Ammon's horn (tissue), 1 donor: ENCODE measurements around the gene IL32.
"Not testable (repeated sequence)": the region's sequence is repeated elsewhere in the genome, so short reads cannot be mapped to it uniquely, and the experiment has no call there.

Source experiments
- DNase-seq: peaks from one replicate; pipeline ENCODE4 v3.0.0-alpha.2; 2016; ENCODE audit warnings: low spot score

IL32 gene

DNA sequence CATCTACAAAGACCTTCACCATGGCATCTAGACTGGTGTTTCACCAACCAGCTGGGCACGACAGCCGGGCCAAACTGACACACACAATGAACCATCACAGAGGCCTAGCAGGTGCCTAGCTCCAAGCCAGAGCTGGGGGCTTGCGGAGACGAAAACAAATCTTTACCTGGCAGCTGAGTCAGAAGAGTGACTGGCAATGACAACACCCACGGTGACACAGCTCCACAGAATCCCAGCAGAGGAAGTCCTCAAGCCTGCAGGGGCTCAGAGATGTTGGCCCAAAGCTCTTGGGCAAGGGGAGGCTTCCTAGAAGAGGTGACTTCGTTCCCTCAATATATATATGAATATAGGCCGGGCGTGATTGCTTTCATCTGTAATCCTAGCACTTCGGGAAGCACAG lies 13.9 kb upstream of the IL32 start:
- no peak for DNase-seq

GRCh38 chr16:3052571-3053329 lies 12.7 kb upstream of the IL32 start:
- not testable (repeated sequence) for DNase-seq

GRCh38 chr16:3053330-3053710 lies 12.1 kb upstream of the IL32 start:
- DNase-seq: not testable (repeated sequence)

GRCh38 chr16:3054965-3055733 lies 10.3 kb upstream of the IL32 start:
- no peak for DNase-seq

GRCh38 chr16:3055734-3056115 lies 9.7 kb upstream of the IL32 start:
- not testable (repeated sequence) for DNase-seq

DNA sequence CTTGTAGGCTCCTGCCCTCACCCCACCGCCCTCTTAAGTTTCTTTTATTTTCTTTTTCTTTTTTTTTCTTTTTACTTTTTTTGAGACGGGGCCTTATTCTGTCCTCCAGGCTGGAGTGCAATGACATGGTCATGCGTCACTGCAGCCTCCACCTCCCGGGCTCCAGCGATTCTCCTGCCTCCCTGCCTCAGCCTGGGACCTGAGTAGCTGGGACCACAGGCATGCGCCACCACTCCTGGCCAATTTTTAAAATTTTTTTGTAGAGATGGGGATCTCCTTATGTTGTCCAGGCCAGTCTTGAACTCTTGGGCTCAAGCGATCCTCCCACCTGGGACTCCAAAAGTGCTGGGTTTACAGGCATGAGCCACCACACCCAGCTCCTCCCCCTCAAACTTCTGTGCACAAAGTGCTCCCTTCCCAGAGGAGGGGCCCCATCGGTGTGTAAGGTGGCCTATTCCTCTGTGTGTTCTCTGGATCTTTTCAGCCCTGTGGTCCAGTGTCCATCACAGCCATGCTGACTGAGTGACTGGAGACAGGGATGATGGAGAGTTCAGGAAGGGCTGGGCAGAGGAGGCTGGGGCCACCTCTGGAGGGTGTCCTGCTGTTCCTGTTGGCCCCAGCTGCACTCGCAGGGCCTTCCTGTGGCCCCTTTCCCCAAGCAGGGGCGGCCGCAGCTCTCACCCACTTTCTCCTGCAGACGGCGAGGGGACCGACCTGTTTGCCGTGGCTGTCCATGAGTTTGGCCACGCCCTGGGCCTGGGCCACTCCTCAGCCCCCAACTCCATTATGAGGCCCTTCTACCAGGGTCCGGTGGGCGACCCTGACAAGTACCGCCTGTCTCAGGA lies 8.9 kb upstream of the IL32 start:
- DNase-seq: no peak

GRCh38 chr16:3057181-3058138 lies 8.0 kb upstream of the IL32 start:
- no peak for DNase-seq

DNA sequence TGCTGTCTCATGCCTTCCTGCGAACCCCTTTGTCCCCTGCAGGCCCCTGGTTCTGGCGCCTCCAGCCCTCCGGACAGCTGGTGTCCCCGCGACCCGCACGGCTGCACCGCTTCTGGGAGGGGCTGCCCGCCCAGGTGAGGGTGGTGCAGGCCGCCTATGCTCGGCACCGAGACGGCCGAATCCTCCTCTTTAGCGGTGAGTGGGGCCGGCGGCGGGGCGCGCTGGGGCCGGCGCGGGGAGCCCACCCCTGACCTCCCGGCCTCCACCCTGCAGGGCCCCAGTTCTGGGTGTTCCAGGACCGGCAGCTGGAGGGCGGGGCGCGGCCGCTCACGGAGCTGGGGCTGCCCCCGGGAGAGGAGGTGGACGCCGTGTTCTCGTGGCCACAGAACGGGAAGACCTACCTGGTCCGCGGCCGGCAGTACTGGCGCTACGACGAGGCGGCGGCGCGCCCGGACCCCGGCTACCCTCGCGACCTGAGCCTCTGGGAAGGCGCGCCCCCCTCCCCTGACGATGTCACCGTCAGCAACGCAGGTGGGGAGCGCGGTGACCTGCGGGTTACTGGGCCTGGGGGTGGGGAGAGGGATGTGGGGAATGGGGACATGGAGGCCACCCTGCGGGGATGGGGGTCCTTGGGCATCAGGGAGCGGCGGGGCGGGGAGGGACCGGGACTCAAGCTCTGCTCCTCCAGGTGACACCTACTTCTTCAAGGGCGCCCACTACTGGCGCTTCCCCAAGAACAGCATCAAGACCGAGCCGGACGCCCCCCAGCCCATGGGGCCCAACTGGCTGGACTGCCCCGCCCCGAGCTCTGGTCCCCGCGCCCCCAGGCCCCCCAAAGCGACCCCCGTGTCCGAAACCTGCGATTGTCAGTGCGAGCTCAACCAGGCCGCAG lies 7.1 kb upstream of the IL32 start:
- DNase-seq: peak; percentile 36

GRCh38 chr16:3059041-3059722 lies 6.3 kb upstream of the IL32 start:
- DNase-seq: peak; percentile 84

GRCh38 chr16:3059723-3060242 lies 5.7 kb upstream of the IL32 start:
- no peak for DNase-seq

DNA sequence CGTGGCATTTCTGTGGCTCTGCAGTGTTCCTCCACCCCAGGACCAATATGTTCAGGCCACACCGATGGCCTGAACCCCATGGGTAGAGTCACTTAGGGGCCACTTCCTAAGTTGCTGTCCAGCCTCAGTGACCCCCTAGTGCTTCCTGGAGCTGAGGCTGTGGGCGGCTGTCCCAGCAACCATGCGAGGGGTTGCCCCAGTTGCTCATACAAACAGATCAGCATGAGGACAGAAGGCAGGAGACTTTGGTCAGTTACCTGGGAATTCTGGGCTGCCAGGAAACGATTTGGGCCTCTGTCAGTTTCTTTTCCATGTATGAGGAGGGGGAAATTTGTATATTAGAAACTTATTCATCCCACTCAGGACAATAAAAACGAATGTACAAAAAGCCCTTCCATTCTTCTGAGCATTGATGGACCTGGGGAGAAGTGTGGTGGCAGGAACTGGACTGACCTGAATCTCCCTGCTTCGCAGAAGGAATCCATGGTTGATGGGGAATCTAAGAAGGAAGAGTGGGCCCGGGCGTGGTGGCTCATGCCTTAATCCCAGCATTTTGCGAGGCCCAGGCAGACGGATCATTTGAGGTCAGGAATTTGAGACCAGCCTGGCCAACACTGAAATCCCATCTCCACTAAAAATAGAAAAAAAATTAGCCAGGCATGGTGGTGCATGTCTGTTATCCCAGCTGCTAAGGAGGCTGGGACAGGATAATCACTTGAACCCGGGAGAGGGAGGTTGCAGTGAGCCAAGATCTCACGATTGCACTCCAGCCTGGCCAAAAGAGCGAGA lies 4.9 kb upstream of the IL32 start:
- DNase-seq: no peak

DNA sequence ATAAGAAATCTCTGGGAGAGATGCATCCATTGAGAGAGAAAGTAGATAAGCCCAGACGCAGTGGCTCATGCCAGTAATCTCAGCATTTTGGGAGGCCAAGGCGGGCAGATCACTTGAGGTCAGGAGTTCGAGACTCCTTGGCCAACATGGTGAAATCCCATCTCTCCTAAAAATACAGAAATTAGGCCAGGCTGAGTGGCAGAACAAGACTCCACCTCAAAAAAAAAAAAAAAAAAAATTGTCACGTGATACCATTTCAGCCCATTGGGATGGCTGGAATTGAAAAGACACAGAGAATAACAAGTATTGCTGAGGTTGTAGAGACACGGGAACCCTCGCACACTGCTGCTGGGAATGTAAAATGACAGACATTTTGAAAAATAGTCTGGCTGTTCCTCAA lies 2.9 kb upstream of the IL32 start:
- no peak for DNase-seq

DNA sequence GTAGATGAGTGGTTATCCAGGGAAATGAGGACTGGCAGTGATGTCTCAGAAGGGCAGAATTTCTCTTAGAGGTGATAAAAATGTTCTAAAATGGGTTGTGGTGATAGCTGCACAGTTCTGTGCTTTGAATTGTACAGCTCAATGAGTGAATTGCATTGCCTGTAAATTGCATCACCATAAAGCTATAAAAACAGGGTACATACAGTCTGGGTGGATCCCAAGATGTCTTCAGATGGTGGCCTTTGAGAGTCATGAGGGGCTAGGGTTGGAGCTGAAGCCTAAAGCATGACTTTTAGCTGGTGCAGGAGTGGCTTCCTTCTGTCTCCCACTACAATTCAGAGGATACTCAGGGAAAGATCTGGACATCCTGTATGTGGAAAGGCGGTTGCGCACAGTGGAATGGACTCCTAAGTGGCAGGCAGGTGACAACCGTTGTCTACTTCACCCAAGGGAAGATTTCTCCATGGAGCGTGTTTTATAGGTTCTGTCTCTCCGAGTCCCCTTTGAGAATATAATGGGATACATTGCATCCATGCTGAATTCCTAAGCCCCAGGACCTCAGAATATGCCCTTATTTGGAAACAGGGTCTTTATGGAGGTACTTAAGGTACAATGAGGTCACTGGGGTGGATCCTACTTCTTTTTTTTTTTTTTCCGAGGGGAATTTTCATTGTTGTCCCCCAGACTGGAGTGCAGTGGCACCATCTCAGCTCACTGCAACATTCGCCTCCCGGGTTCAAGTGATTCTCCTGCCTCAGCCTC lies 1.6 kb upstream of the IL32 start:
- DNase-seq: no peak

DNA sequence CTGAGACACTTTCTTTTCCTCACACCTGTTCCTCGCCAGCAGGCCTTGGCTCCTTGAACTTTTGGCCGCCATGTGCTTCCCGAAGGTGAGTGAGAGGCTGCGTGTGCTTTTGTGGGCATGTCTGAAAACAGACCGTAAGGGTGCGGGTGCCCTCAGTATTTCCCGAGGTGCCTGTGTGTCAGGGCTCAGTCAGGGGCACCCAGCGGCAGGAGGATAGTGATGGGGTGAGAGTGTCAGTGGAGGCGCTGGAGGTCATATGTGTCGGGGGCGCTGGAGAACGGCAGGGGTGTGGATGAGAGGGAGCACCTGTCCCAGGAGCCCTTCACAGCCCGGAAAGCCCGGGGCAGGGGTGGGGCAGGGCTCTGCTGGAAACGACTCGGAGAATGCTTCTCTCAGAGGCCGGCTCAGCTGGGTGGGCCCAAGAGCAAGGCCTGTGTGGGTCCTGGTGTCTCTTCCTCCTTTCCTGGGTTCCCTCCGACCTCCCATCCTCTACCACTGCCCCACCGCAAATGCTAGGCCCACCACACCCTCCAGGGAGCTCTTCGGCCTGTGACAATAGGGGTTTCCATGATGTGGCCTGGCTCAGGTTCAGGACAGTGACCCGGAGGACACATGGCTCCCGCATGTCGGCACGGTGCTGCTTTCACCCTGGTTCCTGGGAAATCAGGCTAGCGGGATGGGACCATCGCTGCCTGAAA lies 451 bp downstream of the IL32 start:
- no peak for DNase-seq

DNA sequence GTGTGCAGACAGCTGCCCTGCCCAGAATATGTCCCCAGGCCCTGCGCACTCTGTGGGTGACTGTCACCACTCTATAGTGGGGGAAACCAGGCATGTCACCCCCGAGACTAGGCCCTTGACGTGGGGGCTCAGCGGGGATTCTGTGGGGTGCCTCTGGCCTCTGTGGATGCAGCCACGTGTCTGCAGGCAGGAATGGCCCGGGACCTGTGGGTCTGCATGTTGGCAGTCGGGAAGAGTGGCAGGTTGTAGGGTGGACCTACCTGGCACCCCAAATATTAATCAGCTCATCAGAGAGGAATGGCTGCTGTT lies 954 bp downstream of the IL32 start:
- DNase-seq: no peak

- no peak for DNase-seq
Measured at GRCh38 chr16:3068487-3068886, 3.0 kb downstream of the IL32 start.

- not testable (repeated sequence) for DNase-seq
Measured at GRCh38 chr16:3069146-3069545, 3.7 kb downstream of the IL32 start.
